ENCODE results near the gene SCN8A. TPM values are rescaled to one million over a fixed set of nuclear protein-coding genes. Genes with fewer than 3 reads are reported as not detected.
"Not testable (repeated sequence)": the region's sequence is repeated elsewhere in the genome, so short reads cannot be mapped to it uniquely, and the experiment has no call there.

Gene SCN8A
- total RNA-seq, 1 donor from 2014 or later, result 2.7 TPM

GRCh38 chr12:51636581-51636980 is 45.5 kb downstream of the SCN8A start:
- no peak for DNase-seq (ENCODE audit: low spot score in 2 of 2, unreplicated experiment in 2 of 2)
- no peaks in the 10 kb centered on the region for H3K4me1 Mint-ChIP-seq
- no peak overlapping the region for H3K27ac Mint-ChIP-seq
- H3K4me3 Mint-ChIP-seq, result no peak overlapping the region
- peaks cover 4% of the 10 kb centered on the region for H3K36me3 Mint-ChIP-seq
- H3K27me3 Mint-ChIP-seq (ENCODE audit: low read depth), result no peaks in the 10 kb centered on the region
- no peak for TF ChIP-seq CTCF (IDR thresholded peaks at IDR 0.05; ENCODE audit: unreplicated experiment)
- peaks cover 18% of the 10 kb centered on the region for H3K9me3 Mint-ChIP-seq

DNA sequence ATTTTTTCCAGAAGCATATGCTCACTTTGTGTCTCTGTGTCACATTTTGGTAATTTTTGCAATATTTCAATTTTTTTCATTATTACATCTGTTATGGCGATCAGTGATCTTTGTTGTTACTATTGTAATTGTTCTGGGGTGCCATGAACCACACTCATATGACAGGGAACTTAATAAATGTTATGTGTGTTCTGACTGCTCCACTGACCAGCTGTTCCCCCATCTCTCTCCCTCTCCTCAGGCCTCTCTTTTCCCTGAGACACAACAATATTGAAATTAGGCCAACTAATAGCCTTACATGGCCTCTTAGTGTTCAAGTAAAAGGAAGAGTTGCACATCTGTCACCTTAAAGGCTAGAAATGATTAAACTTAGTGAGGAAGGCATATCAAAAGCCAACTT is 46.0 kb downstream of the SCN8A start:
- Mint-ChIP-seq H3K27me3 (ENCODE audit: low read depth) (no peaks in the 10 kb centered on the region), H3K27ac (no peak overlapping the region), H3K4me1 (no peaks in the 10 kb centered on the region), H3K4me3 (no peak overlapping the region), H3K36me3 (peaks cover 4% of the 10 kb centered on the region), H3K9me3 (peaks cover 18% of the 10 kb centered on the region)
- TF ChIP-seq CTCF (IDR thresholded peaks at IDR 0.05; ENCODE audit: unreplicated experiment), result no peak
- no peak for DNase-seq (ENCODE audit: low spot score in 2 of 2, unreplicated experiment in 2 of 2)

DNA sequence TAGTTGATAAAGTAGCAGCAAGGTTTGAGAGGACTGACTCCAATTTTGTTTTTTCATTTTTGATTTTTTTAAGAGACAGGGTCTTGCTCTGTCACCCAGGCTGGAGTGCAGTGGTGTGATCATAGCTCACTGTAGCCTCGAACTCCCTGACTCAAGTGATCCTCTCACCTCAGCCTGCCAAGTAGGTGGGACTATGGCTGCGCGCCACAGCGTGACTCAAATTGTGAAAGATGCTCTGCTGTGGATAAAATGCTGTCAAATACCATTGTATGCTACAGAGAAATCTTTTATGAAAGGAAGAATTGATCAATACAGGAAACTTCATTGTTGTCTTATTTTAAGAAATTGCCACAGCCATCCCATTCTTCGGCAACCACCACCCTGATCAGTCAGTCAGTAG is 48.3 kb downstream of the SCN8A start:
- no peak for TF ChIP-seq CTCF (IDR thresholded peaks at IDR 0.05; ENCODE audit: unreplicated experiment)
- no peak for DNase-seq (ENCODE audit: low spot score in 2 of 2, unreplicated experiment in 2 of 2)
- peaks cover 21% of the 10 kb centered on the region for H3K9me3 Mint-ChIP-seq
- H3K27ac Mint-ChIP-seq, result no peak overlapping the region
- no peaks in the 10 kb centered on the region for H3K27me3 Mint-ChIP-seq (ENCODE audit: low read depth)
- no peaks in the 10 kb centered on the region for H3K4me1 Mint-ChIP-seq
- H3K4me3 Mint-ChIP-seq, result no peak overlapping the region
- peaks cover 4% of the 10 kb centered on the region for H3K36me3 Mint-ChIP-seq

- no peaks in the 10 kb centered on the region for H3K4me1 Mint-ChIP-seq
- no peak overlapping the region for H3K27ac Mint-ChIP-seq
- DNase-seq (ENCODE audit: low spot score in 2 of 2, unreplicated experiment in 2 of 2), result no peak
Measured at GRCh38 chr12:51642286-51642685, 51.3 kb downstream of the SCN8A start.

DNA sequence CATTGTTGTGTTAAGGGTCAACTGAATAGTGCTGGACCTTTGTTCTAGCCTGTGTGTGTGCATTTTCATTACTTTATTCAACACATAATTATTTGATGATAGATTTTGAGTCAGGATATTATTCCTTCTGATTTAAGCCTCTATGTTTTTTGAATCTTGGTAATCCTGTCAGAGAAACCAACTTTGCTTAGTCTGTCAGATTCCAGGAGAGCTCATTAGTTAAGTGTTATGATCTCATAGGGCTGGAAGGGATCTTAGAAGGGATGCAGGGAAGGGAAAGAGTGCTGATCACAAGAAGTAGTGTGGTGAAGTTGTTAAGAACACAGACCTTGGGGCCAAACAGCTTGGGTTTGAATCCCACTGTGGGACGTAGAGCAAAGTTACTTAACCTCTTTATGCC is 52.9 kb downstream of the SCN8A start:
- H3K27ac Mint-ChIP-seq, result no peak overlapping the region
- H3K36me3 Mint-ChIP-seq, result no peaks in the 10 kb centered on the region
- H3K9me3 Mint-ChIP-seq, result peaks cover 3% of the 10 kb centered on the region
- TF ChIP-seq CTCF (IDR thresholded peaks at IDR 0.05; ENCODE audit: unreplicated experiment), result no peak
- DNase-seq (ENCODE audit: low spot score in 2 of 2, unreplicated experiment in 2 of 2), result no peak
- no peak overlapping the region for H3K4me3 Mint-ChIP-seq
- peaks cover 2% of the 10 kb centered on the region for H3K4me1 Mint-ChIP-seq
- no peaks in the 10 kb centered on the region for H3K27me3 Mint-ChIP-seq (ENCODE audit: low read depth)

More at GRCh38 chr12:51642286-51642685, 51.3 kb downstream of the SCN8A start:
- TF ChIP-seq CTCF (IDR thresholded peaks at IDR 0.05; ENCODE audit: unreplicated experiment), result no peak
- H3K27me3 Mint-ChIP-seq (ENCODE audit: low read depth), result no peaks in the 10 kb centered on the region
- H3K9me3 Mint-ChIP-seq, result peaks cover 12% of the 10 kb centered on the region
- H3K36me3 Mint-ChIP-seq, result peaks cover 4% of the 10 kb centered on the region
- H3K4me3 Mint-ChIP-seq, result no peak overlapping the region

DNA sequence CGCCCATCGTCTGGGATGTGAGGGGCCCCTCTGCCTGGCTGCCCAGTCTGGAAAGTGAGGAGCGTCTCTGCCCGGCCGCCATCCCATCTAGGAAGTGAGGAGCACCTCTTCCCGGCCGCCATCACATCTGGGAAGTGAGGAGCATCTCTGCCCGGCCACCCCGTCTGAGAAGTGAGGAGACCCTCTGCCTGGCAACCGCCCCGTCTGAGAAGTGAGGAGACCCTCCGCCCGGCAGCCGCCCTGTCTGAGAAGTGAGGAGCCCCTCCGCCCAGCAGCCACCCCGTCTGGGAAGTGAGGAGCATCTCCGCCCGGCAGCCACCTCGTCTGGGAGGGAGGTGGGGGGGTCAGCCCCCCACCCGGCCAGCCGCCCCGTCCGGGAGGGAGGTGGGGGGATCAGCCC is 53.7 kb downstream of the SCN8A start:
- not testable (repeated sequence) for H3K4me3 Mint-ChIP-seq; H3K4me1 Mint-ChIP-seq; H3K36me3 Mint-ChIP-seq; H3K27me3 Mint-ChIP-seq (ENCODE audit: low read depth); H3K27ac Mint-ChIP-seq; DNase-seq (ENCODE audit: low spot score in 2 of 2, unreplicated experiment in 2 of 2); H3K9me3 Mint-ChIP-seq
